SH-SY5Y (cell line): ENCODE data around the gene ZNRF4.

Experiments
- GATA2 ChIP-seq: IDR thresholded peaks from 2 replicates; pipeline ENCODE4 v1.6.1; 2011; ENCODE audit warnings: mild to moderate bottlenecking, low read depth, low read length
- GATA3 ChIP-seq: IDR thresholded peaks from 2 replicates; pipeline ENCODE4 v1.6.1; 2011; ENCODE audit warnings: low read depth, mild to moderate bottlenecking, low read length, moderate library complexity

DNA sequence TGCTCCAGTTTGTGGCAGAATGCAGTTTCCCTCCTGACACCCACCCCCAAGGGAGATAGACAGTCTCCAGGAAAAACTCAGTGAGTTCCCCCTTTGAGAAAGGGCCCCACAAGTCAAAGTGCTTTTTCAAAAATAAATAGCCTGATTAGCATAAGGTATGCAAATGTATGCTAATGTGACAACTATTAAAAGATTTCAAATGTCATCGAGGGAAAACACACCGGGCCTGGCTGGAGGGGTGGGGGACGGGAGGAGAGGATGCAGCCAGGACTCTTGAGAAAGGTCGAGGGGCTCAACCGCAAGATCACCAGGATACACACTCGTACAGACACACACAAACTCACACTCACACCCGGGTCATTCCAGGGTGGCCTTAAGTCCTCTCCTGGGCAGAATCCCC lies 34.3 kb upstream of the ZNRF4 start:
- TF ChIP-seq GATA2 (no peak), GATA3 (no peak)
